ENCODE measurements around the gene ZCCHC7.

The ZCCHC7 gene

DNA sequence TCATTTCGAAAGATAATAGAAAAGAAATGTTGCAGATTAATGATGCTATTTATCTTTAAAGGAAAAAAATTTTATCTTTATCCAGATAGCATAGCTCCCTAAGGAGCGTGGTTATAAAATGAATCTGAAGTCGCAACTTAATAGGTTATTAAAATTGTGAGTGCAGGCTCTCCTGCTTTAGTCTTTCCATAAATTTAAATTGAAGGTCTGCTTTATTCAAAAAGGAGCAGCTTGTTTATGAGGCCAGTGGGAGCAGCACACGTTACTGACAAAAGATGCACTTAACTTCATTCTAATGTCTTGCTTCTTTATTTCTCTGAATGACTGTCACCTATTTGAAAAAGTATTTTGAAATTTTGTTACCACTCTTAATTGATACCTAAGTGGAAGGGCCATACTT is 95.0 kb downstream of the ZCCHC7 start:
- Histone ChIP-seq H3K36me3 (ENCODE audit: insufficient read depth) (no peaks in the 10 kb centered on the region), H3K4me2 (no peak overlapping the region), H3K4me3 (IDR thresholded peaks at IDR 0.05; ENCODE audit: insufficient read depth, low read depth, low read length) (no peak overlapping the region), H4K20me1 (ENCODE audit: insufficient read depth) (no peaks in the 10 kb centered on the region), H2AFZ (ENCODE audit: low read depth) (no peak overlapping the region), H3K9ac (no peak overlapping the region), H3K27me3 (ENCODE audit: insufficient read depth, low read depth) (no peaks in the 10 kb centered on the region), H3K27ac (no peak overlapping the region), H3K79me2 (ENCODE audit: insufficient read depth, low read depth) (peaks cover 7% of the 10 kb centered on the region; the same call in 1 of the 2 replicates), H3K4me1 (ENCODE audit: low read depth, poor library complexity, severe bottlenecking) (peaks cover 17% of the 10 kb centered on the region)
- TF ChIP-seq, protein P1, sequence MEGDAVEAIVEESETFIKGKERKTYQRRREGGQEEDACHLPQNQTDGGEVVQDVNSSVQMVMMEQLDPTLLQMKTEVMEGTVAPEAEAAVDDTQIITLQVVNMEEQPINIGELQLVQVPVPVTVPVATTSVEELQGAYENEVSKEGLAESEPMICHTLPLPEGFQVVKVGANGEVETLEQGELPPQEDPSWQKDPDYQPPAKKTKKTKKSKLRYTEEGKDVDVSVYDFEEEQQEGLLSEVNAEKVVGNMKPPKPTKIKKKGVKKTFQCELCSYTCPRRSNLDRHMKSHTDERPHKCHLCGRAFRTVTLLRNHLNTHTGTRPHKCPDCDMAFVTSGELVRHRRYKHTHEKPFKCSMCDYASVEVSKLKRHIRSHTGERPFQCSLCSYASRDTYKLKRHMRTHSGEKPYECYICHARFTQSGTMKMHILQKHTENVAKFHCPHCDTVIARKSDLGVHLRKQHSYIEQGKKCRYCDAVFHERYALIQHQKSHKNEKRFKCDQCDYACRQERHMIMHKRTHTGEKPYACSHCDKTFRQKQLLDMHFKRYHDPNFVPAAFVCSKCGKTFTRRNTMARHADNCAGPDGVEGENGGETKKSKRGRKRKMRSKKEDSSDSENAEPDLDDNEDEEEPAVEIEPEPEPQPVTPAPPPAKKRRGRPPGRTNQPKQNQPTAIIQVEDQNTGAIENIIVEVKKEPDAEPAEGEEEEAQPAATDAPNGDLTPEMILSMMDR (conservative IDR thresholded peaks at IDR 0.05; ENCODE audit: low read depth, low read length) = no peak

DNA sequence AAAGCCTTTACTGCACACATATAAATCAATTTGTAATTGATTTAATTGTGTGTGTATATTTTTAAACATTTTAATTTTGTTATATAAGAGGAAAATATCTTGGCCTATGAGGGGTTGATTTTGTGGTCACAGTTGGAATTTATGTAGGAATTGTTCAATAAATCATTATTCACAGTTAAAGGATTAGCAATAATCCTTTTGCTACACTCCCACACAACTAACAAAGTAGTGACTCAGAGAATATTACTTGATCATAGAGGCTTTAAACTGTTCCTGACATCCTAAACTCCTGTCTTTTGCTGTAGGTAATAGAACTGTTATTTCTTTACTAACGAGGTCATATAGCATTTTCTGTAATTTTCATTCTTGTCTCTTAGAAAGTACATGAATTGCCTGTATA is 95.5 kb downstream of the ZCCHC7 start:
- Histone ChIP-seq H4K20me1 (ENCODE audit: insufficient read depth) (no peaks in the 10 kb centered on the region), H2AFZ (ENCODE audit: low read depth) (no peak overlapping the region), H3K27ac (no peak overlapping the region), H3K27me3 (ENCODE audit: insufficient read depth, low read depth) (no peaks in the 10 kb centered on the region), H3K4me2 (no peak overlapping the region), H3K4me3 (IDR thresholded peaks at IDR 0.05; ENCODE audit: insufficient read depth, low read depth, low read length) (no peak overlapping the region), H3K4me1 (ENCODE audit: low read depth, poor library complexity, severe bottlenecking) (peaks cover 13% of the 10 kb centered on the region), H3K79me2 (ENCODE audit: insufficient read depth, low read depth) (peaks cover 8% of the 10 kb centered on the region; the same call in 1 of the 2 replicates), H3K9ac (no peak overlapping the region), H3K36me3 (ENCODE audit: insufficient read depth) (no peaks in the 10 kb centered on the region)
- TF ChIP-seq, protein P1 (conservative IDR thresholded peaks at IDR 0.05; ENCODE audit: low read depth, low read length) = no peak

DNA sequence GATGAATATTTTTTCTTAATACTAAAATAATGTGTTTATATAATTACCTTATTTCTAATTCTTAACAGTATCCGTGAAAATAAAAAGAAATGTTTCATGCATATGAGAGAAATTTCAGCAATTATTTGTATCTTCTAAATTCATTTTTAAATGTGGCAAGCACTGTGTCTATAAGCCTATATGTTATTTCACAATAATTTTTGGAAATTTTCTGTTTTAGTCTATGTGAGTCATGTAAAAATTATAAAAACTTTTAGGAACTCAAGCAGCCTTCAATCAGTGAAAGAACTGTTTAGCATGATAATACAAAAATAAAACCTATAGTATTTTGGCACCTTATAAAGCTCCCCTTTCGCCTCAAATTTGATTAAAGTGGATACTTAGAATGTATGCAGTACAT is 96.8 kb downstream of the ZCCHC7 start:
- Histone ChIP-seq H3K4me3 (IDR thresholded peaks at IDR 0.05; ENCODE audit: insufficient read depth, low read depth, low read length) (no peak overlapping the region), H2AFZ (ENCODE audit: low read depth) (no peak overlapping the region), H3K4me1 (ENCODE audit: low read depth, poor library complexity, severe bottlenecking) (peaks cover 2% of the 10 kb centered on the region), H3K27me3 (ENCODE audit: insufficient read depth, low read depth) (no peaks in the 10 kb centered on the region), H3K36me3 (ENCODE audit: insufficient read depth) (no peaks in the 10 kb centered on the region), H3K79me2 (ENCODE audit: insufficient read depth, low read depth) (peaks cover 8% of the 10 kb centered on the region; the same call in 1 of the 2 replicates), H3K9ac (no peak overlapping the region), H4K20me1 (ENCODE audit: insufficient read depth) (no peaks in the 10 kb centered on the region), H3K27ac (no peak overlapping the region), H3K4me2 (no peak overlapping the region)
- TF ChIP-seq, protein P1 (conservative IDR thresholded peaks at IDR 0.05; ENCODE audit: low read depth, low read length) = no peak

DNA sequence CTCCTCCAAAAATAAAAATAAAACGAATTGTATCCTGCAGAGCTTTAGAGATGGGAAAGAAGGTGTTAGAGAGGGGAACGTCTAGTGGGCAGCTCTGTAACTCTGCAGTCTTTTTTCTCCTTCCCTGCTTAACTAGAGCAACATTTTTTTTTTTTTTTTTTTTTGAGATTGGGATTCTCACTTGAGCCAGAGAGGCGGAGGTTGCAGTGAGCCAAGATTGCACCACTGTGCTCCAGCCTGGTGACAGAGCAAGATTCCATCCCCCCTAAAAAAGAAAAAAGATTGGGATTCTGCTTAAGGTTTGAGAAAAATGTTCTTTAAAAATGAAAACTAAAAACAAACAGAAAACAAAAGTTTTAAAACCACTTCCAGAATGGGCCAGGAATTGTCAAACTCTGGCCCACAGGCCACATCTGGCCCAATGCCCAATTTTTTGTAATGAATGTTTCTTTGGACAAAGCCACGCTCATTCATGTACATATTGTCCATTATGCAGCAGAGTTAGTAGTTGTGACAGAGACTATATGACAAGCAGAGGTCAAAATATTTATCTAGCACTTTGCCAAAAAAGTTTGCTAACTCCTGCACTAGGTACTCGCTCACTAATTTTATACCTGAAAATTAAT is 98.5 kb downstream of the ZCCHC7 start:
- H3K4me3 ChIP-seq (IDR thresholded peaks at IDR 0.05; ENCODE audit: insufficient read depth, low read depth, low read length) = no peak overlapping the region
- no peaks in the 10 kb centered on the region for H3K4me1 ChIP-seq (ENCODE audit: low read depth, poor library complexity, severe bottlenecking)
- no peaks in the 10 kb centered on the region for H3K36me3 ChIP-seq (ENCODE audit: insufficient read depth)
- H3K27me3 ChIP-seq (ENCODE audit: insufficient read depth, low read depth) = no peaks in the 10 kb centered on the region
- H3K27ac ChIP-seq = no peak overlapping the region
- H2AFZ ChIP-seq (ENCODE audit: low read depth) = no peak overlapping the region
- peaks cover 8% of the 10 kb centered on the region; the same call in 1 of the 2 replicates for H3K79me2 ChIP-seq (ENCODE audit: insufficient read depth, low read depth)
- no peak overlapping the region for H3K9ac ChIP-seq
- TF ChIP-seq, protein P1 (conservative IDR thresholded peaks at IDR 0.05; ENCODE audit: low read depth, low read length) = no peak
- no peaks in the 10 kb centered on the region for H4K20me1 ChIP-seq (ENCODE audit: insufficient read depth)
- no peak overlapping the region for H3K4me2 ChIP-seq
